Articular chondrocyte of knee joint (primary cell): ENCODE results near the gene TMEM82. TPM values are rescaled to one million over a fixed set of nuclear protein-coding genes. Genes with fewer than 3 reads are reported as not detected.

ENCODE experiments used
- total RNA-seq: library from RNA; depleted of rRNA; stranded (reverse); fragments of >200 nt; gene quantifications from 2 replicates; pipeline ENCODE4 v1.2.3, GENCODE V29; 2012

The TMEM82 gene
- not detected in 2 replicates for total RNA-seq

GRCh38 chr1:15742339-15742801 lies at the start of gene TMEM82:
Gene TMEM82 (plus strand): TSS chr1:15742499. CDS start chr1:15742560, 61 bp downstream.

DNA sequence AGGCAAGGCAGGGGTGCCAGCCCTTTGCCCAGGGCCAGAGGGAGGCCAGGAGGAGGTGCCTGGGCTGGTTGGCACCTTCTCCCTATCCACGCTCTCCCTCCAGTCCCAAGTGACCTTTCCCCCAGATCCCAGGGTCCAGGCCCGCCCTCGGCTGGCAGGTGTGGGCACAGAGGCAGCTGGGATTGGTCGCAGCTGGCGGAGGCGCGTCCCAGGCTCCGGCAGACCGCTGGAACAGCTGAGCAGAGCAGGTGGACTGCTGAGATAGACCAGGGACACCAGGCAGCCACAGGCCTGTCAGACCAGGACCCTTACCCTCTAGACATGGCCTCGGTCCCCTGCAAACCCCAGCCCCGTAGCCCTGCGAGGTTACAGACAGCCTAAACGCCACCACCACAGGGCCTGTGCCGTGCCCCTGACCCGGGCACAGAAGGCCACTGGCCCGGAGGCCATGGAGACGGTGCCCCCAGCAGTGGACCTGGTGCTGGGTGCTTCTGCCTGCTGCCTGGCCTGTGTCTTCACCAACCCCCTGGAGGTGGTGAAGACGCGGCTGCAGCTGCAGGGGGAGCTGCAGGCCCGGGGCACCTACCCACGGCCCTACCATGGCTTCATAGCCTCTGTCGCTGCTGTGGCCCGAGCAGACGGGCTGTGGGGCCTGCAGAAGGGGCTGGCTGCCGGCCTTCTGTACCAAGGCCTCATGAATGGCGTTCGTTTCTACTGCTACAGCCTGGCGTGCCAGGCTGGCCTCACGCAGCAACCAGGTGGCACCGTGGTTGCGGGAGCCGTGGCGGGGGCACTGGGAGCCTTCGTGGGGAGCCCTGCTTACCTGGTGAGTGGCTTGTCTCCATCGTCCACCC lies 6.0 kb upstream of the TMEM82 start, which contains the start of gene SLC25A34:
TSS of gene SLC25A34 (plus strand) at position 221 of the 854 bp plus-strand sequence. CDS start at position 449, 228 bp downstream.

DNA sequence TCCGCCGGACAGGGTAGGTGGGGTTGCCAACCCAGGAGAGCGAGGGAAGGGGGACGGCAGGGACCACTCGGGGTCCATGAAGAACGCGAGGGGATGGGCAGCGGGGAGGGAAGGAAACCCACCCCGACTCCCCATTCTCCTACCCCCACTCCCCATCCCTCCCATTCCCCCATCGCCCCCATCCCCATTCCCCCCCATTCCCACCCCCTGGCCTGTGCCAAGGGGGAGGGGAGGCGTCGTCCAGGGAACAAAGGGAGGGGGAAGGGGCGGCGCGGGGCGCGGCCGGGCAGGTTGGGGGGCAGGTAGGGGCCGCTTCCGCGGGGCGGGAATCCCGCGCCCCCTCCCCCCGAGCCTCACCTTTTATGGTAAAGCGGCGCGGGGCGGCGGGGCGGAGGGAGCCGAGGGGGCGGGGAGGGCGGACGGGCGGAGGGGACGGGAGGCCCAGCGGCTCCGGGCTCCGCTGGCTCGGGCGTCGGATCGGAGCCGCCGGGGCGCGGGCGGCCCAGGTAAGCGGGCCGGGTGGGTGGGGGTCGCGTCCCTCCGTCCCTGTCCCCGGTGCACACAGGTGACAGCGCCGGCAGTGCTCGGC lies 16.1 kb downstream of the TMEM82 start, which contains the start of gene FBLIM1:
TSS of gene FBLIM1 (plus strand) at position 453 of the 589 bp plus-strand sequence. CDS start 6,189 bp downstream, outside the sequence.

Other genes with a start within 250 kb of the TMEM82 start
- gene CASP9, start 218.3 kb upstream of the TMEM82 start, total RNA-seq, result 6.3 and 6.8 TPM in 2 replicates
- gene DNAJC16, start 215.7 kb upstream of the TMEM82 start, total RNA-seq, result 22.1 and 24.3 TPM in 2 replicates
- gene AGMAT, start 157.4 kb upstream of the TMEM82 start, total RNA-seq, result 1.8 and 2.1 TPM in 2 replicates
- 23.7 and 36.7 TPM in 2 replicates for gene DDI2, start 125.0 kb upstream of the TMEM82 start, total RNA-seq
- 88.3 and 99.8 TPM in 2 replicates for gene PLEKHM2, start 58.2 kb upstream of the TMEM82 start, total RNA-seq
- gene SLC25A34, start 6.2 kb upstream of the TMEM82 start, total RNA-seq, result 0.52 and 0.65 TPM in 2 replicates
- gene FBLIM1, start 16.3 kb downstream of the TMEM82 start, total RNA-seq, result 26.7 and 29.4 TPM in 2 replicates
- 1.6 and 1.8 TPM in 2 replicates for gene UQCRHL, start 65.2 kb downstream of the TMEM82 start, total RNA-seq
- 33.3 and 34.0 TPM in 2 replicates for gene SPEN, start 105.2 kb downstream of the TMEM82 start, total RNA-seq
- gene ZBTB17, start 233.6 kb downstream of the TMEM82 start, total RNA-seq, result 16.6 and 19.3 TPM in 2 replicates